GM18870 (cell line): Measurements from ENCODE around the gene FHAD1.
"Not testable (repeated sequence)": the region's sequence is repeated elsewhere in the genome, so short reads cannot be mapped to it uniquely, and the experiment has no call there.

ENCODE experiments used
- ATAC-seq: cut with Tn5 transposase; IDR thresholded peaks from one replicate; pipeline ENCODE4 v1.9.1; 2021; ENCODE audit warnings: moderate library complexity; ENCODE audit not compliant: unreplicated experiment

The FHAD1 gene

DNA sequence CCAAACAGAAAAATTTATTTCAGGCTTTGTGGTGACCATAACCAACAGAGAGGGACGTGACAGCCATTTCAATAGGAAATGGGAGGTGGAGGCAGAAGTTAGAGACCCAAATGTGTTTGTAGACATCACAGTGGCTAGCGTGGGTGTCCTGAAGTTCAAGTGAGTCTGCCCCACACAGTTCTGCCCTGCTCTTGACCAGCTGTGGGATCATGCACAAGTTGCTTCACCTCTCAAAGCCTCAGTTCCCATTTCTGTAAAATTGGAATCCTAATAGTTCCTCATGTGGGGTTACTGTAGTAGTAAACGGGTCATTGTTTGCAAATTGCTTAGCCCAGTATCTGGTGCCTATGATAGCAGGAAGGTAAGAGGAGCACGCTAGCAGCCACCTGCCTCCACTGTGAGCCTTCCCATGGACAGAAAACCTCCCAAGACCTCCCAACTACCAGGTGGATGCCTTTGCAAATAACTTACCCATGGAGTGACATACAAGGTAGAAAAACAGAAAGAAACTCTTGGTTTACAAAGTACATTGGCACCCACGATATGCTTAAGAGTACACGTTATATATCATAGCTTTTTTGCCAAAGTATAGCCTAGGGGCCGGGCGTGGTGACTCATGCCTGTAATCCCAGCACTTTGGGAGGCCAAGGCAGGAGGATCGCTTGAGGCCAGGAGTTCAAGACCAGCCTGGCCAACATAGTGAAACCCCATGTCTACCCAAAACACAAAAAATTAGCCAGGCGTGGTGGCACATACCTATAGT lies 29.1 kb downstream of the FHAD1 start:
- ATAC-seq = no peak

DNA sequence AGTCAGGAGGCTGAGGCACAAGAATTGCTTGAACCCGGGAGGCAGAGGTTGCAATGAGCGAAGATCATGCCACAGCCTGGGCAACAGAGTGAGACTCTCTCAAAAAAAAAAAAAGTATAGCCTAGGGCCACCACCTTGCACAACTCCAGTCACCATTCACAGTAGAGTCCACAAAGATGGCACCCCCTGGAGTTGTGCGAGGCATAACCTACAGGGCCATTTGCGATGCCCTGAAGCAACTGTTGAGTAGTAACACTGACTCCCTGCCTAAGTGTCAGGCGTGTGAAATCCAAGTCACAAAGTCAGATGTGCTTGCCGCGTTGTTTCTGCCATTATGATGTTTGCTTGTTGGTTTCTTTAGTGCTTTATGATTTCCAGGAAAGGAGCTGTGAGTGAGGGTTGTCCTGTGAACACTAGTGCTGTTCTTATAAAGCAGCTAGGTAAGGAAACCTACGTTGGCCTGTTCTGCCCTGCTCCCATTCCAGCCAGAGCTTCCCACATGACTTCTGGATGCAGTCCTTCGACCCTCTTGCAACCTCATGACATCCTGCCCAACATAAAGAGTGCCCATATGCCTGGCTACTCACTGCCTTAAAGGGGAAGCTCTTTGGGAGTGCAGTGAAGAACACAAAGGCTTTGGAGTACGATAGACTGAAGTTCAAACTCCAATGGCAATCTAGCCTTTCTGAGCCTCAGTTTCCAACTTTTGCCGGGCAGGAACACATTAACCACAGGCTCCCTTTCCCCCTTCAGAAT lies 29.8 kb downstream of the FHAD1 start:
- no peak for ATAC-seq

DNA sequence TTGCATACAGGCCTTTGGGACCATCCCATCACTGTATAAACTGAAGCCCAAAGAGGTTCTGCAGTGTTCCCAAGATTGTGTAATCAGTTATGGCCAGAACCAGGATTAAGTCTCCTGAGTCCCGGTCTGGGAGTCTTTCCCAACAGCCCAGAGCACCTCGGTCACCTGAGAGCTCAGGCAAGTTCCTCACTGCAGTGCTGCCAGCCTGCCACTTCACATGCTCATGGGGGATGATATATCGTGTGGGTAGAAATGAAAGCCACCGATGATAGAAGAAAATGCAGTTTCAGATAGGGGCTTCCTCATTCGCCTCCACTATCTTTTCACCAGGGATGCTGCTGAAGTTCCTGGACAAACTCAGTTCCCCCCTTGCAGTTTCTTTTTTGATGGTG lies 30.4 kb downstream of the FHAD1 start:
- ATAC-seq = no peak

DNA sequence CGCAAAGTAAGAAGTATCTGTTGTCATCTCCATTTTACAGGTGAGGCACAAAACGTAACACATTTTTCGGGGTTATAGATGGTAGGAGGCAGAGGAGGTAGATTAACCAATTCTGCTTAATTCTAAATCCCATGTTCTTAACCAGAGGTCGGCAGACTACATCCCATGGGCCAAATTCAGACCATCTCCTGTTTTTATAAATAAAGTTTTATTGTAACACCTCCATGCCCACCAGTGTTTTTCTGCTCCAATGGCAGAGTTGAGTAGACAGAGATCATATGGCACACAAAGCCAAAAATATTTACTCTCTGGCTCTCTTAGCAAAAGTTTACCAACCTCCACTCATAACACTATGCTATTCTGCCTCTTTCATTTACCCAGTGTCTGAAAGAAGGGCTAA lies 30.9 kb downstream of the FHAD1 start:
- ATAC-seq = no peak

DNA sequence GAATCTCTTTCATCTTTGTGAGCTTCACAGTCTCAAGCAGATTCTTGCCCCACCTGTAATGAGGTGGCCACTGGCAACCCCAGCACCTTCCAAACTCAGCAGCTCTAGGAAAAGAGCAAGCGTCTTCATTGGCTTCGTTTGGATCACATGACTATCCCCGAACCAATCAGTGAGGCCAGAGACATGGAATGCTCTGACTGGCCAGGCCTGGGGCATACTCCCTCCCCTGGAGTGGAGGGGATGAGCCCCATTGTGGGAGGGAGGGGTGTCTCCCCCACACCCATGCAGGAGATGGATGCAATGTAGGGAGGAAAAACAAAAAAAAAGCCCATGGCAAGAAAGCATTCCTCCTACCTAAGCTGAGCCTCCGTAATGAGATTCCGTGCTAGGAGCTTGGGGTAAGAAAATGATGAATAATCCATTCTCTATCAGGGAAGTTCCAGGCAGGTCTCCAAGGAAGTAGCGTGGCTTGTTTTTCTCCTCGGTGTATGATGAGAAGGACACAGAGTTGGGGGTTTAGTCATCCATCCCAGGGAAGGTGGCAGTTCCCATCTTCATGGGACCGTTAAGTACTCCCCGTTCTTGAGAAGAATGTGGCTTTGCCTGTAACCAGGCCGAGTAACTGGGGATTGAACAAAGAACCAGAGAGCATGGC lies 32.7 kb downstream of the FHAD1 start:
- no peak for ATAC-seq

DNA sequence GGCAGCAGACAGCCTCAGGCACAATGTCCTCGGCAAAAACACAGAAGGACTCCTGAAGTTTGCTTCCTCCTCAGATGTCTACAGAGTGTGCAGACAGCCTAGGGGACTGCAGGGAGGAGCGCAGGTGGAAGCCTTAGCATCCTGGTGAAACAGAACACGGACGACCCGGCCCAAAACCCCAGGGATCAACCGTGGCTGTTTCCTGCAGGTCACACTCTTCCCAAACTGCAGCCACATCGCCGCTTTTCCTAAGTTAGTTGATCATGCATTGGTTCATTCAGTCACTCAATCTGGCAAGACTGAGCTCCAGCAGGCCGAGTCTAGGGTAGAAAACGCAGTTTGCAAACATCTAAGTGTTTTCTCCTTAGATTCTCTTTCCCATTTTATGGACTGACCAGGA lies 33.4 kb downstream of the FHAD1 start:
- ATAC-seq = no peak

DNA sequence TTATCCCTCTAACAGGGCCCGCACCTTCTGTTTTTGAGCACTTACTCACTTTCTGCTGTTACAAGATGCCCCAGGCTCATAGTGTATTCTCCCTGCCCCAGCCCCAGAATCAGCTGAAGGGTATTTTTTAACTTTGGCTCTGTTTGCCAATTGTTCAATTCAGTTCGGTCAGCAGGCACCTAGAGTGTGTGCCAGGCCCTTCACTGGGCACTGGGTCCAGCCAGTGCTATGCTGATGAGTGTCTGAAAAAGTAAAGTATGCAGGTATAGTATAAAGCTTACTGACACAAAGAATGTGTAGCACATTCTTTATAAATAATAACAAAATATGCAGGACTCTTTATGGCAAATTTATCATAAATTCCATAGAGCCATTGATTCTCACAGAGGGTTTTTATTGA lies 35.0 kb downstream of the FHAD1 start:
- ATAC-seq = no peak

DNA sequence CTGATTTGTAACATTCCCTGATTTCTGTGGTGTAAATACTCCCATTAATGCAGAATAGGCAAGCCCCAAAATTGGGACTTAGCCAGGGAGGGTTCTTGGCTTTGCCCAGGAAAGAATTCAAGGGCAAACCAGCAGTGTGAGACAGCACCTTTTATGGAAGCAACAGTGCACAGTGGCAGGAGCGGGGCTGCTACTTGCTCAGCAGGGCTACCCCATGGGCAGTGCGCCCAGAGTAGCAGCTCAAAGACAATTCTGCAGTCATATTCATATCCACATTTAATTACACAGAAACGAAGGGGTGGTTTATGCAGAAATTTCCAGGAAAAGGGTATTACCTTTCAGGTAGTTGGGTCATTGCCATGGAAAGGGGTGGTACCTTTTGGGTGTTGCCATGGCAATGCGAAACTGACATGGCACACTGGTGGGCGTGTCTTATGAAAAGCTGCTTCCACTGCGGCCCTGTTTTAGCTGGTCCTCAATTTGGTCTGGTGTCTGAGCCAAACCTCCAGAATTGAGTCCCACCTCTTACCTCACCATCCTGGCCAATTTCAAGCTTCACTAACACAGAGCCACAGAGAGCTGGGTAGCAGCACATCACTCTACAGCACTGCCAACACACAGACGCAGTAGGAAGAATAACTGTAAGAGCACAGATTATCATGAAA lies 35.9 kb downstream of the FHAD1 start:
- ATAC-seq = no peak

DNA sequence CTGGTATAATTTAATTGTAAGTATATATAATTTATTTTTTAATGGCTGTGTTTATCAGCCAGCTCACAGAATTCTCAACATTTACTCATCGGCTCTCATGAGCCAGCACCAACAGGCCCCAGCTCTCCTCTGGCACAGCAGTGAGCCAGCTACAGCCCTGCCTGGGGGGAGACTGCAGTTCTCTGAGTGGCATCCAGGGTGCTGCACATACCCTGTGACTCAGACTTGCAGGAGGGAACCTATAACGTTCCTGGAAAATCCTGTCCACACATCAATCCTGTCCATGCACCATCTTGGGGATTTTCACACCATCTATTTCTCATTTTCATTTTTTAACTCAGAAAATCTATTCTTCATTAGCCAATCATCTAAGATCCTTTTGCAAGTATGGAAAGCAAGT lies 36.5 kb downstream of the FHAD1 start:
- no peak for ATAC-seq

DNA sequence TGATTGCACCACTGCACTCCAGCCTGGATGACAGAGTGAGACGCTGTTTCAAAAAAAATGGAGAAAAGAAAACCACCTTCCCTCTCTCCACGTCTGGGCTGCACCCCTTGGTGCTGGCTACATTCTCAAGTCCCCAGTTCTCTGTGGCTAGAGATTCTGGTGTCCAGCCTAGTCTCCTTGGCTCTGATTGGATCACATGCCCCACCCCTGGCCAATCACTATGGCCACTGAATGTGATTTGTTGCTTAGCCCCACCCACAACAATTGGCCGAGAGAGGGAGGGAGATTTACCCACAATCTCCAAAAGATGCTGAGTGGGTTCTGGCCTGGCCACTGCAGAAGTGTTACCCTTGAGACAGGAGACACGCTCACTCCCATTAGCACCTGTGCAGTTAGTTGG lies 39.4 kb downstream of the FHAD1 start:
- ATAC-seq = no peak

DNA sequence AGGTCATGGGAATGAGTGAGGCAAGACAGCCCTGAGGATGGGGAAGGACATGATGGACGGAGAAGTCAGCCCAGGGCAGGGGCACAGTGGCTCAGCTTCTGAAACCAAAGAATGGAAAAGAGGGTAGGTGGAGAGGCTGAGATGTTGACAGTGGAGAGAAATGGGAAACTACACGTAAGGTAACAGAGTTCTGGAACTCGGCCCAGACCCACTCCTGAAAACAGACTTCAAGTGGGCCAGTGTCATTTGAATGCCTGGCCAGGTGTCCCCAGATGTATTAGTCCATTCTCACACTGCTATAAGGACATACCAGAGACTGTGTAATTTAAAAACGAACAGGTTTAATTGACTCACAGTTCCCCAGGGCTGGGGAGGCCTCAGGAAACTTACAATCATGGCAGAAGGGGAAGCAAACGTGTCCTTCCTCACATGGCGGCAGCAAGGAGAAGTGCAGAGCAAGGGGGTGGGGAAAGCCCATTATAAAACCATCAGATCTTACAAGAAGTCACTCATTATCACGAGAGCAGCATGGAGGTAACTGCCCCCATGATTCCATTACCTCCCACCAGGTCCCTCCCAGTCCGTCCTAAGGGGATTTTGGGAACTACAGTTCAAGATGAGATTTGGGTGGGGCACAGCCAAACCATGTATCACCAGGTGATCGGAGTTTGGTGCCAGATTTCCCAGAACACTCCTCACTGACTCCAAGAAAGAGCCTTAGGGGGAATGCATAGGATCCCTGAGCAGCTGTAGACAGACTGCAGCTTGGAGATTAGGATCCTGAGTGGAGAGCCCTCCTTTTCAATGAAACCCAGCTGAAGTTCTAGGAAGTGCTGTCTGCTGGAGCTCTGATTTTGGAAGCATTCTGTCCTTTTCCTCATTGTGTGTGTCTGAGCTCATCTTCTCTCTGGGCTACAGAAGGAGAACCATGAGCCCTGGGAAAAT lies 40.3 kb downstream of the FHAD1 start:
- ATAC-seq = no peak

DNA sequence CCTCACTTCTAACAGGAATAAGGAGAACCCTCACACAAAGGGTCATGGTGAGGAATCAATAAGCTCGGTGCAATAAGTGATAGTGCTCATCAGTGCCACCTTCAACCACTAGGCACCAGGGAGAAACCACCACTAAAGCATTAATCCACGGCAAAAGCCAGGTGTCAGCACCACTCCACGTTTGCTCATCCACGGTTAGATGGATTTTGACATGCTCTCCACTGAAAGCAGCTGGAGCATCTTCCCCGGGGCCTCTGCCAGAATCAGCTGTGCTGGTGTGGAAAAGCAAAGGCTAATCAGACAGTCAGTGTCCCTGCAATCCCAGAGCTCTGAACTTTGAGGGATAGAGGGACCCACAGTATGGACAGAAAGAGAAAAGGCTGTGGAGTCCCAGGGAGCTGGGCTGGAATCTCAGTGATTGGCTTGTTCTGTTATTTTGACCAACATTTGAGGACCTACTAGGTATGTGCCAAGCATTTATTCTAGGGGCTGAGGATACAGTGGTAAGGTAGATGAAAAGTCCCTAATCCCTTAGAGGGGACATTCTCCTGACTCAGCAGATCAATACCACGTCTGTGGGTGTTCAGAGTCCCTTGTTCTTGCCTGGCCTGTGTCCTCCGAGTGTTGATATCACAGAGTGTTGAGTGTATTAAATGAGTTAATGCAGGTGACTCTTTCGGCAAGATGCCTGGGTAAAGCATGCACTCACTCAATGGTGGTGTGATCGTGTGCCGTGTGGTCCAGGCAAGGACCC lies 41.3 kb downstream of the FHAD1 start:
- no peak for ATAC-seq

DNA sequence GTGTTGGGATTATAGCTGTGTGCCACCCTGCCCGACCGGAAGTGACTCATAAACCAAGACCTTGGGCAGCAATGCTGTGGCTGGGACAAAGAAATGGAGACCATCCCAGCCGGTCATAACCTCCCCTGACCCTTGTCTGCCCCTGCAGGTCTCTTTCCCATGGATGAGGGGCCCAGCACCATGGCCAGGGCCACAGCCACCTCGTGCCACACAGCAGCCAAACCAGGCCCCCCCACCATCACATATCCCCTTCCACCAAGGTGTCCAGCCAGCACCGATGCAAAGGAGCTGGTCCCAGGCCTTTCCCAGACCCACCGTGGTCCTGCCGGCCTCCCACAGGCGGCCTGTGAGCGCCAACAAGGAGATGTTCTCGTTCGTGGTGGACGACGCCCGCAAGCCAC lies 42.2 kb downstream of the FHAD1 start:
- ATAC-seq = no peak

DNA sequence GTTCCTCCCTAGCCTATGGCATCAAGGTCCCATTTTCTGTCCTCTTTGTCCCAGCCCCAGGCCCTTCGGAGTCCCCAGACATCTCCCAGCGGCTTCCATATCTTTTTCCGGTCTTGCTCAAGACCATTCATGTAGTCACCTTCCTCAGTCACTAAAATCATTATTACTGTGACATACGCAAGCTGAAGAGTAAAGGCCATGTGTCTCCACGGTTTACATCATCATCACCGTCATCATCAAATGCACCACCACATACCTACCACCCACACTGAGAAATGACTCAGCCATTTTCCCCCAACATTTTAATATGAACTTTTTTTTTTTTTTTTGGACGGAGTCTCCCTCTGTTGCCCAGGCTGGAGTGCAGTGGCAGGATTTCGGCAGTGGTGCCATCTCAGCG lies 43.4 kb downstream of the FHAD1 start:
- ATAC-seq = no peak

DNA sequence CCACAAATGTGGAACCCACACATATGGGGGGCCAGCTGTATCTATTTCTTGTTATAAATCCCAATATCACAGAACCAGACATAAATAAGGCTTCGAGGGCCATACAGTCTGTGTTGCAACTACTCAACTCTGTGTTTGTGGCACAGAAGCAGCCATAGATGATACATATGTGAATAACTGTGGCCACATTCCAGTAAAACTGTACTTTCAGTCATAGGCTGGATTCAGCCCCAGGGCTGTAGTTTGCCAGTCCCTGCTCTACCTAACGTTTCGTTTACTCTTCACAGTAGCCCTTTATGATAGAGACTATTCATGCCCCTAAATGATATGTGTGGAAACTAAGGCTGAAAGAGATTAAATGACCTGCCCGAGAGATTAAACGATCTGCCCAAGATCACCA lies 48.7 kb downstream of the FHAD1 start:
- no peak for ATAC-seq

DNA sequence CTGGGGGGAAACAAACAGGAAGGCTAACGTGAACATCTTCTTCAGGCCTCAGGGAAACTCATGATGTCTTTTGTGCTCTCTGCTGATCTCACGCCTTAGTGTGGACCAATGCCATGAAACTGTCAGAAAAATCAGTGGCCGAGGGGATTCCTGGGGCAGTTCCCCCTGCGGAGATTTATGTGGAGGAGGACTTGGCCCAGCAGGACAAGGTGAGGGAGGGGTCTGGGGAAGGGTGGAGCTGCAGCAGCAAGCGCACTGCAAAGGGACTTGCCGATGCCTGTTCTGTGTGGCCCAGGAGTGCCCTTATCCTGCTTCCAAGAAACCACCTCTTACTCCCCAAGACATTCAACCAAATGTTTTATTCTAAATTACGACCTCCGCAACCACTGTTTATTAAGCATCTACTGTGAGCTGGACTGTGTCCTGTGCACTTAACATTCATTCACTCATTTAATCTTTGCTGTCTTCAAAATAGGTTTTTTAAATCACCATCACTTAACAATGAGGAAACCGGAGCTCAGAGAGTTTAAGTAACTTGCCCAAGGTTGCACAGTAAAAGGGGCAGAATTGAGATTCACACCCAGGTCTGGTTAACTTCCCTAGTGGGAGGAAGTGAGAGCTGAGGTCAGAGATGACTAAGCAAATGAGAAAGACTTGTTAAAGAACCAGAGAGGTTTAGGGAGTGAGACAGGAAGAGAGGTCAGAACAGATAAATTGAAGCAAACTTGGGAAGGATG lies 49.7 kb downstream of the FHAD1 start:
- ATAC-seq = no peak

DNA sequence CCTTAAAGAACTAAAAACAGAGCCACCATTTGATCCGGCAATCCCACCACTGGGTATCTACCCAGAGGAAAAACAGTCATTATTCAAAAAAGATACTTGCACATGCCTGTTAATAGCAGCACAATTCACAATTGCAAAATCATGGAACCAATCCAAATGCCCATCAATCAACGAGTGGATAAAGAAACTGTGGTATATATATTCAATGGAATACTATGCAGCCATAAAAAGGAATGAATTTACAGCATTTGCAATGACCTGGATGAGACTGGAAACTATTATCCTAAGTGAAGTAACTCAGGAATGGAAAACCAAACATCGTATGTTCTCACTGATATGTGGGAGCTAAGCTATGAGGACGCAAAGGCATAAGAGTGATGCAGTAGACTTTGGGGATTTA lies 51.0 kb downstream of the FHAD1 start:
- not testable (repeated sequence) for ATAC-seq

DNA sequence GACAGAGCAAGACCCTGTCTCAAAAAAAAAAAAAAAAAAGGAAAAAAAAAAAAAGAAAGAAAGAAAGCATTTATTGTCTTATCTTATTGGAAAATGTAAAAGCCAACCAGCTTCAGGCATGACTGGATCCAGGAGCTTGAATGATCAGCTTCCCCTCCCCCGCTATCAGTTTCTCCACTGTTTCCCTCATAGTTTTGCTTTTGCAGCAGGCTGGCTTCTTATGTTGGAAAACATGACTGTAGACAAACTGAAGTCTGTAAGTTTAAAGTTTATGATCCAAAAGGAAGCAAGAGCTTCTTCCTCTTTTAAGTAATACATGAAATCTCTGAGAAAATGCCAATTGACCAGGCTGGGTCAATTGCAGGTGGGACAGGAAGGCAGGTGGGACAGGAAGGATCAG lies 52.2 kb downstream of the FHAD1 start:
- ATAC-seq = no peak

DNA sequence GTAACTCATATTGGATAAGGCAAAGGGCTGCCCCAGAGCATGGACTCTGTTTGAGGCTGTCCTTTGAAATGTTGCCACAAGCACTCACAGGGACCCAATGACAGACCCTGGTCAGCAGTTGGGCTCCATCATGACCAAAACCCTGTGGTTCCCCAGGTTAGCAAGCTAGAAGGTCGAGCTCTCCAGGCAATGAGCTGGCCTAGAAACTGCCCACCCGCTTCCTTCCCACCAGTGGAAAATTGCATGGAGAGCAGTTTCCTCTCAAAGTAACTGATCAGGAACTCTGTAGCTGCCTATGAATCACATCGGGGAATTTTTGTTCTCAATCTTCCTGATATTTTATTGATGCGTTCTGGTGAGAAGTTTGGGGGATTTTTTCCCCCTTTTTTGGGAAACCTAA lies 52.8 kb downstream of the FHAD1 start:
- no peak for ATAC-seq
